ENCODE results near the gene LYPD6B. TPM values are rescaled to one million over a fixed set of nuclear protein-coding genes. Genes with fewer than 3 reads are reported as not detected.

Gene LYPD6B
- total RNA-seq: not detected in 2 replicates

GRCh38 chr2:149038442-149039212 lies at the start of gene LYPD6B:
TSS of gene LYPD6B (plus strand) at chr2:149038699. CDS start at chr2:149130949, 92,250 bp downstream.
- Mint-ChIP-seq H3K27ac (no peak within 1 kb of the TSS), H3K27me3 (peaks cover 58% of the 10 kb centered on the region)

GRCh38 chr2:148989882-148990493 lies 48.5 kb upstream of the LYPD6B start:
- H3K27me3 Mint-ChIP-seq: no peaks in the 10 kb centered on the region
- intact Hi-C loops (cut with micrococcal nuclease): loop anchor here (1.0 to 10.0 kb wide), 7 partner anchors 63 to 1053 kb away; partner anchors contain the start of gene EPC2
- no peak overlapping the region for H3K4me3 Mint-ChIP-seq
- peaks cover 3% of the 10 kb centered on the region for H3K36me3 Mint-ChIP-seq (ENCODE audit: low read depth)
- peaks cover 2% of the 10 kb centered on the region for H3K4me1 Mint-ChIP-seq
- DNase-seq: peak; percentile 87
- no peaks in the 10 kb centered on the region for H3K9me3 Mint-ChIP-seq
- H3K27ac Mint-ChIP-seq: no peak overlapping the region

More at GRCh38 chr2:149038442-149039212, at the start of gene LYPD6B:
- DNase-seq: no peak
- Mint-ChIP-seq H3K9me3 (no peaks in the 10 kb centered on the region), H3K4me3 (peak within 1 kb of the TSS; percentile 45), H3K4me1 (no peaks in the 10 kb centered on the region), H3K36me3 (ENCODE audit: low read depth) (no peaks in the 10 kb centered on the region)
- intact Hi-C loops (cut with micrococcal nuclease): no loop called here

DNA sequence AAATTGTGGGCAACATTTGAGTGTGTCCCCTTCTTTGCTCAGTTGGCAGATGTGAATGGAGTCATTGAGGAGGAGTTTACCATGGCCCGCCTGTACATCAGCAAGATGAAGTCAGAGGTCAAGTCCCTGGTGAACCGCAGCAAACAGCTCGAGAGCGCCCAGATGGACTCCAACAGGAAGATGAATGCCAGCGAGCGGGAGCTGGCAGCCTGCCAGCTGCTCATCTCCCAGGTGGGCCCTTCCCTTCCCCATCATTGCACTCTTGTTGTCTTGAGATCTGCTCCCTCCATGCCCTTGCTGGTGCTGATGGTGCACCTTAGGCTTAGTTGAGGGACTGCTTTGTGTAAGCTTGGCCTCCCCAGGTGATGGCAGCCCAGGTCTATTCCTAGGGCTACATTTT lies 47.5 kb upstream of the LYPD6B start:
- DNase-seq: no peak
- Mint-ChIP-seq H3K36me3 (ENCODE audit: low read depth) (peaks cover 4% of the 10 kb centered on the region), H3K9me3 (no peaks in the 10 kb centered on the region), H3K27me3 (no peaks in the 10 kb centered on the region), H3K27ac (no peak overlapping the region), H3K4me3 (no peak overlapping the region), H3K4me1 (peaks cover 2% of the 10 kb centered on the region)
- intact Hi-C loops (cut with micrococcal nuclease): loop anchor here (1.0 to 10.0 kb wide), 3 partner anchors 226 to 1054 kb away; partner anchors contain the start of gene EPC2

DNA sequence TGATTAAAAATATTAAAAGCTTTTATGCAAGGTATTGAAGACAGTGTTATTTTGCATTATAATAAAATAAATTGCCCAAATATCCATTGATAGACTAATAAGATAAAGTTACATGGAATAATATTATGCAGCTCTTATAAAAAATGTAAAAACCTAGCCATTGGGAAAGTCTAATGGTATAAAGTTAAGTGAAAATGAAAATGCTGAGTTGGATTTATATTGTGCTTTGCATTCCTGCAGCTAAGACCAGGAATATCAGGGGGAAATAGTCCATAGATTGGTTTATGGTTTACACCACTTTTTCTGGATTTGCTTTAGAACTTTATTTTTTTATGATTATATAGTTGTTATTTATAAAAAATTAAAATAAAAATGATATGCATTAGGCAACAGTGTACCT lies 46.1 kb upstream of the LYPD6B start:
- no peak overlapping the region for H3K4me3 Mint-ChIP-seq
- no peaks in the 10 kb centered on the region for H3K27me3 Mint-ChIP-seq

DNA sequence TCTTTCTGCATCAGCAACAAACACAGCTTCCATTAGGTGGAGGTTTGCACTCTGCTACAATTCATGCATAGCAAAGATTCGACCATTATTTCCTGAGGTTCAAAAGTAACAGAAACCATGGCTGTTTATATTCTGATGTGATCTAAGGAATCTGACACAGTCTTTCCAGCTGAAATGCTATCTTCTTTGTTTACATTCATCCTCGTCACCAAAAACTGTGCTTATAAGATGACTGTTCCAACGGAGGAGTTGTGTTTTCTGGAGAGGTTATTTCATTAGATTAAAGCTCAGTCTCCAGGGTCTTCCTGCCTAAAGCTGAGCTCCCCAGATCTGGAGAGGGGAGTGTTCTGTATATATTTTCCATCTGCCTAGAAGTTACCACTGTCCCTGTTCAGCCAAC lies 45.1 kb upstream of the LYPD6B start:
- intact Hi-C loops (cut with micrococcal nuclease): loop anchor here (10.0 kb wide), 2 partner anchors 229 to 349 kb away; partner anchors contain the start of gene EPC2
- Mint-ChIP-seq H3K27me3 (no peaks in the 10 kb centered on the region), H3K27ac (no peak overlapping the region), H3K9me3 (no peaks in the 10 kb centered on the region), H3K4me3 (no peak overlapping the region), H3K36me3 (ENCODE audit: low read depth) (peaks cover 4% of the 10 kb centered on the region), H3K4me1 (peaks cover 2% of the 10 kb centered on the region)
- DNase-seq: no peak

More for the DNA sequence above, 46.1 kb upstream of the LYPD6B start:
- Mint-ChIP-seq H3K36me3 (ENCODE audit: low read depth) (peaks cover 4% of the 10 kb centered on the region), H3K4me1 (peaks cover 2% of the 10 kb centered on the region), H3K9me3 (no peaks in the 10 kb centered on the region), H3K27ac (no peak overlapping the region)
- intact Hi-C loops (cut with micrococcal nuclease): loop anchor here (10.0 kb wide), 2 partner anchors 228 to 348 kb away; partner anchors contain the start of gene EPC2
- no peak for DNase-seq

- peaks cover 3% of the 10 kb centered on the region for H3K4me1 Mint-ChIP-seq
- intact Hi-C loops (cut with micrococcal nuclease): loop anchor here (10.0 kb wide), 2 partner anchors 230 to 350 kb away; partner anchors contain the start of gene EPC2
- no peak overlapping the region for H3K27ac Mint-ChIP-seq
- no peaks in the 10 kb centered on the region for H3K27me3 Mint-ChIP-seq
- no peak for DNase-seq
- H3K4me3 Mint-ChIP-seq: no peak overlapping the region
- H3K9me3 Mint-ChIP-seq: no peaks in the 10 kb centered on the region
- peaks cover 4% of the 10 kb centered on the region for H3K36me3 Mint-ChIP-seq (ENCODE audit: low read depth)
Observed at GRCh38 chr2:148994341-148994740, 44.2 kb upstream of the LYPD6B start.

- DNase-seq: no peak
- no peaks in the 10 kb centered on the region for H3K27me3 Mint-ChIP-seq
- no peak overlapping the region for H3K27ac Mint-ChIP-seq
- intact Hi-C loops (cut with micrococcal nuclease): loop anchor here (10.0 kb wide), 2 partner anchors 232 to 352 kb away; partner anchors contain the start of gene EPC2
- H3K4me3 Mint-ChIP-seq: no peak overlapping the region
- no peaks in the 10 kb centered on the region for H3K9me3 Mint-ChIP-seq
- H3K36me3 Mint-ChIP-seq (ENCODE audit: low read depth): peaks cover 9% of the 10 kb centered on the region
- H3K4me1 Mint-ChIP-seq: peaks cover 16% of the 10 kb centered on the region
Observed at GRCh38 chr2:148996805-148997204, 41.7 kb upstream of the LYPD6B start.

- no peak overlapping the region for H3K4me3 Mint-ChIP-seq
- peaks cover 16% of the 10 kb centered on the region for H3K4me1 Mint-ChIP-seq
- intact Hi-C loops (cut with micrococcal nuclease): loop anchor here (10.0 kb wide), 2 partner anchors 233 to 353 kb away; partner anchors contain the start of gene EPC2
- H3K36me3 Mint-ChIP-seq (ENCODE audit: low read depth): peaks cover 15% of the 10 kb centered on the region
- H3K27me3 Mint-ChIP-seq: no peaks in the 10 kb centered on the region
- no peak for DNase-seq
- no peak overlapping the region for H3K27ac Mint-ChIP-seq
- H3K9me3 Mint-ChIP-seq: no peaks in the 10 kb centered on the region
Observed at GRCh38 chr2:148998165-148998830, 40.2 kb upstream of the LYPD6B start.

DNA sequence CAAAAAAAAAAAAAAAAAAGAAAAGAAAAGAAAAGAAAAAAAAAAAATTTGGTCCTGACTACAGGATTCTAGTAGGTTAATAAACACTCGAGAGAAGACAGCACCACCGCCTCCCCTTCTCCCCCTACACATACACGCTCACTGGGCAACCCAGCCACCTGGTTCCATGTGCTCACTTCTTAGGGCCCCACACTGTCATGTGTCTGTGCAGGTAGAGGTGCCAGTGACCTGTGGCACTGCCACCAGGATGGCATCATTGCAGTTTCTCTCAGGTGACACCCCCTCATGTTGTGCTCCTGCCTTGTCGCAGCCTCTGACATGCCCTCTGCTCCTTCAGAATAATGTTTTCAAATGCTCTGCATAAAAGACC lies 39.7 kb upstream of the LYPD6B start:
- no peaks in the 10 kb centered on the region for H3K9me3 Mint-ChIP-seq
- H3K27ac Mint-ChIP-seq: no peak overlapping the region
- peaks cover 16% of the 10 kb centered on the region for H3K4me1 Mint-ChIP-seq
- no peak for DNase-seq
- intact Hi-C loops (cut with micrococcal nuclease): loop anchor here (10.0 kb wide), 2 partner anchors 234 to 354 kb away; partner anchors contain the start of gene EPC2
- H3K4me3 Mint-ChIP-seq: no peak overlapping the region
- no peaks in the 10 kb centered on the region for H3K27me3 Mint-ChIP-seq
- peaks cover 15% of the 10 kb centered on the region for H3K36me3 Mint-ChIP-seq (ENCODE audit: low read depth)

DNA sequence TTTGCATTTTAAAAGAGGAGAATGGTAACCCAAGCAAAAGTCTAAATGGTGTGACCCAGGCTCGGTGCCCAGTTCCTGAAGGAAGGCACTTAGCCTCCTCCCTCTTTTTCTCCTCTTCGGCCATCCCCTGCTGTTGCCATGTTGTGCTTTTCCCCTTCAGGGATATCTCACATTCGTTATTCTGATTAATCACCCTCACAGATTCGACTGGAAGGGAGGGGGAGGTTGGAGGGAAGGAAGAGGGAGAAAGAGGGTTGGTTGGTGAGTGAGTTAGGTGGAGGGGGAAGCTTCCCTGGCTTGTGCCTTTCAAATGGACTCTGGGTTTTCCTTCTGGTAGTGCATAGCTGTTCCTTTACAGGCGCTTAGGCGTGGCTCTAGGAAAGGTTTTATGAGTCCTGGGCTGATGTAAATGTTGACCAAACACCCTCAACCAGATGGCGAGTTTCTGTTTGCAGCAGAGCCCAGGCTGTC lies 39.0 kb upstream of the LYPD6B start:
- Mint-ChIP-seq H3K36me3 (ENCODE audit: low read depth) (peaks cover 15% of the 10 kb centered on the region), H3K4me3 (no peak overlapping the region), H3K4me1 (peaks cover 16% of the 10 kb centered on the region), H3K9me3 (no peaks in the 10 kb centered on the region), H3K27me3 (no peaks in the 10 kb centered on the region), H3K27ac (no peak overlapping the region)
- intact Hi-C loops (cut with micrococcal nuclease): loop anchor here (10.0 kb wide), 2 partner anchors 235 to 355 kb away; partner anchors contain the start of gene EPC2
- no peak for DNase-seq

DNA sequence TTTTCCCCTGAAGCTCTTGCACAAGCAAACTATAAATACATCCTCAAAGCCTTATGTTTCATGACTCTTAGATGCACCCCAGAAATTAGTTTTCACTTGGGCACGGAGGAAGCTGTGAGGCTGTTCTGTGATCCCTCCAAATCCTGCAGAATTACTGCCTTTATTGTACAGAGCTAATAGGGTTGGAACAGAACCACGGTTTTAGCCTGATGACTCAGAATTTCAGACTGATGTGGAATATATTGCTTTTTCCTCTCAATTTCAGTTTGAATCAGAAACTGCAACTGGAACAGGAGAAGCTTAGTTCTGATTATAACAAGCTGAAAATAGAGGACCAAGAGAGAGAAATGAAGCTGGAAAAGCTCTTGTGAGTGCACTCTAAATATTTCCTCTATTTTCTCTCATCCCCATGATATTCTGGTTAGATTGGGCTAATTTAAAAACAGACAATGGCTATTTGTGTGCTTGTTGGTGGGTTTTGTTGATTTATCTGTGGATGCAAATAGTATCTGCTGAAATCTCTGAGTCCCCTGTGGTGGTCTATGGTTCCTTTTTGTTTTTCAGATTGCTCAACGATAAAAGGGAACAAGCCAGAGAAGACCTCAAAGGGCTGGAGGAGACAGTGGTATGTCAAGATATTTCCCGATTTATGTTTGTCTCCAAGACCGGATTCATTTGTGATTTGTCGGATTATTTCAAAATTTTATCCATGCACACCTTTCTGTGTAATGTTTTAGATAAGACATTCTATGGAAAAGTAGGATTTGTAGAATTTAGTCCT lies 38.2 kb upstream of the LYPD6B start:
- Mint-ChIP-seq H3K36me3 (ENCODE audit: low read depth) (peaks cover 11% of the 10 kb centered on the region), H3K9me3 (no peaks in the 10 kb centered on the region), H3K4me1 (peaks cover 16% of the 10 kb centered on the region), H3K4me3 (no peak overlapping the region), H3K27me3 (no peaks in the 10 kb centered on the region), H3K27ac (no peak overlapping the region)
- intact Hi-C loops (cut with micrococcal nuclease): no loop called here
- no peak for DNase-seq

DNA sequence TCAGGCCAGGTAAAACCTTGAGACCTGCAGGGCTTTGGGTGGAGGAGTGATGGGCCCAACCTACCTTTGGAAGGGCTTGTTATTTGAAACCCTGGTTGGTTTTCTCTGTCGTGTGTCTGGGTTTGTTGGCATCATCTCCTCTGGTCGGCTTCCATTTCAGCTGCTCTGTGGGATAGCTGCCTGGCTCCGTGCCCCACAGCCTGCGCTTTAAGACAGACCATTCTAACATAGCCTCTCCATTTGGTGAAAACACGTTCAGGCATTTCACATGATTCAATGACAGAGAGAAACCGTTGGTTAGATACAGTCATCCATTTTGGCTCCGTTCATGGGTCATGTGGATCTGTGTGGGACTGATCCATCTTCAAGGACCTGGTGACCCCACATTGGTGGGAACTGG lies 37.0 kb upstream of the LYPD6B start:
- Mint-ChIP-seq H3K27ac (no peak overlapping the region), H3K36me3 (ENCODE audit: low read depth) (peaks cover 11% of the 10 kb centered on the region), H3K27me3 (no peaks in the 10 kb centered on the region), H3K4me1 (peaks cover 16% of the 10 kb centered on the region), H3K9me3 (no peaks in the 10 kb centered on the region), H3K4me3 (no peak overlapping the region)
- intact Hi-C loops (cut with micrococcal nuclease): no loop called here
- DNase-seq: no peak

- Mint-ChIP-seq H3K4me3 (no peak overlapping the region), H3K27me3 (no peaks in the 10 kb centered on the region), H3K36me3 (ENCODE audit: low read depth) (peaks cover 11% of the 10 kb centered on the region), H3K27ac (no peak overlapping the region), H3K9me3 (no peaks in the 10 kb centered on the region), H3K4me1 (peaks cover 16% of the 10 kb centered on the region)
- DNase-seq: no peak
- intact Hi-C loops (cut with micrococcal nuclease): no loop called here
Observed at GRCh38 chr2:149002378-149002890, 36.1 kb upstream of the LYPD6B start.
